Vagina (tissue), 2 donors: ENCODE results near the gene NUBPL.

Experiments
- CTCF ChIP-seq, 3 experiments: fragments of 450-650 bp in 2 of 3; fragments of 200-600 bp in 1 of 3; sonication (generic) in 1 of 3; IDR thresholded peaks; one replicate each; pipeline ENCODE4 v1.5.1; 2017 to 2019; ENCODE audit warnings: antibody characterized with exemption in 3 of 3, mild to moderate bottlenecking in 2 of 3, moderate library complexity in 2 of 3
- POLR2A ChIP-seq, 2 donors: fragments of 450-650 bp; IDR thresholded peaks; one replicate each; pipeline ENCODE4 v1.6.1; 2017; ENCODE audit warnings: antibody characterized with exemption in 2 of 2, mild to moderate bottlenecking in 2 of 2, moderate library complexity in 2 of 2

- TF ChIP-seq POLR2A (IDR thresholded peaks at IDR 0.05) = no peak
- TF ChIP-seq CTCF (IDR thresholded peaks at IDR 0.05) = no peak
Observed at GRCh38 chr14:31876741-31877140, 315.5 kb downstream of the NUBPL start.
